DND-41 (cell line): ENCODE results near the gene SLC9A7.

Source experiments
- ATAC-seq: fragments of 200-7000 bp; cut with Tn5 transposase; 3 replicates; pipeline ENCODE4 v1.9.1; 2021; ENCODE audit warnings: low read depth; ENCODE audit not compliant: insufficient read depth
- DNase-seq: peaks from one replicate; pipeline ENCODE4 v3.0.0-alpha.2; 2020
- H2AFZ ChIP-seq: 2 replicates; pipeline ENCODE4 v1.6.0; 2012; ENCODE audit warnings: low read depth, low read length
- H3K27ac ChIP-seq: 2 replicates; pipeline ENCODE4 v1.5.1; 2012; ENCODE audit warnings: low read length, inconsistent platforms
- H3K27me3 ChIP-seq: fragments of 200-600 bp; sonication (generic); 2 replicates; pipeline ENCODE4 v1.6.0; 2012; ENCODE audit warnings: low read length, mild to moderate bottlenecking, inconsistent platforms; ENCODE audit not compliant: insufficient read depth, poor library complexity
- H3K36me3 ChIP-seq: 2 replicates; pipeline ENCODE4 v1.5.1; 2012; ENCODE audit warnings: low read length, inconsistent platforms; ENCODE audit not compliant: insufficient read depth
- H3K4me1 ChIP-seq: 2 replicates; pipeline ENCODE4 v1.5.1; 2012; ENCODE audit warnings: mild to moderate bottlenecking, low read length; ENCODE audit not compliant: insufficient read depth
- H3K4me2 ChIP-seq: 2 replicates; pipeline ENCODE4 v1.6.0; 2012; ENCODE audit warnings: mild to moderate bottlenecking, moderate library complexity, low read length, inconsistent platforms; ENCODE audit not compliant: insufficient read depth
- H3K4me3 ChIP-seq, 2 experiments: fragments of 200-600 bp in 1 of 2; shearing (Covaris generic) in 1 of 2; 2 replicates each; pipeline ENCODE4 v1.5.1; 2012 to 2016; ENCODE audit warnings: inconsistent platforms in 2 of 2, low read length in 2 of 2, mild to moderate bottlenecking in 2 of 2, low read depth in 1 of 2, moderate library complexity in 1 of 2
- H3K79me2 ChIP-seq: 2 replicates; pipeline ENCODE4 v1.6.0; 2012; ENCODE audit warnings: low read length, inconsistent platforms; ENCODE audit not compliant: insufficient read depth
- H3K9ac ChIP-seq: 2 replicates; pipeline ENCODE4 v1.6.0; 2012; ENCODE audit warnings: low read depth, mild to moderate bottlenecking, inconsistent platforms, low read length, moderate library complexity
- H3K9me3 ChIP-seq: 2 replicates; pipeline ENCODE4 v1.5.1; 2012; ENCODE audit warnings: low read length, moderate library complexity, mild to moderate bottlenecking, inconsistent platforms; ENCODE audit not compliant: insufficient read depth, severe bottlenecking
- H4K20me1 ChIP-seq: 2 replicates; pipeline ENCODE4 v1.6.0; 2012; ENCODE audit warnings: low read length; ENCODE audit not compliant: insufficient read depth
- CTCF ChIP-seq: IDR thresholded peaks from 2 replicates; pipeline ENCODE4 v1.5.1; 2012; ENCODE audit warnings: borderline replicate concordance, low read length, moderate library complexity, mild to moderate bottlenecking; ENCODE audit not compliant: poor library complexity, severe bottlenecking; ENCODE audit errors: extremely low read depth
- EZH2 ChIP-seq: IDR thresholded peaks from 3 replicates; pipeline ENCODE4 v1.6.1; 2012; ENCODE audit warnings: borderline replicate concordance, low read depth, mild to moderate bottlenecking, moderate library complexity, low read length, inconsistent platforms; ENCODE audit not compliant: severe bottlenecking

SLC9A7 gene

GRCh38 chrX:46553935-46554334 is 205.0 kb downstream of the SLC9A7 start:
- no peak overlapping the region for H3K27ac ChIP-seq
- ATAC-seq, result no peak
- no peak overlapping the region for H2AFZ ChIP-seq
- no peak overlapping the region for H3K4me3 ChIP-seq
- H3K27me3 ChIP-seq, result no peaks in the 10 kb centered on the region
- no peak for DNase-seq
- no peaks in the 10 kb centered on the region for H4K20me1 ChIP-seq
- no peak overlapping the region for H3K9ac ChIP-seq
- H3K4me2 ChIP-seq, result no peak overlapping the region
- peaks cover 3% of the 10 kb centered on the region; the same call in 1 of the 2 replicates for H3K79me2 ChIP-seq
- no peak for TF ChIP-seq CTCF
- no peak for TF ChIP-seq EZH2
- H3K9me3 ChIP-seq, result no peaks in the 10 kb centered on the region
- no peaks in the 10 kb centered on the region for H3K4me1 ChIP-seq
- H3K36me3 ChIP-seq, result no peaks in the 10 kb centered on the region

- peaks cover 15% of the 10 kb centered on the region for H3K36me3 ChIP-seq
- H3K27me3 ChIP-seq, result no peaks in the 10 kb centered on the region
- H2AFZ ChIP-seq, result no peak overlapping the region
- no peak for DNase-seq
- H3K9me3 ChIP-seq, result no peaks in the 10 kb centered on the region
- ATAC-seq, result no peak
- peaks cover 13% of the 10 kb centered on the region for H3K4me1 ChIP-seq
- no peak overlapping the region for H3K4me3 ChIP-seq
- no peak overlapping the region for H3K9ac ChIP-seq
- H3K27ac ChIP-seq, result no peak overlapping the region
- peaks cover 7% of the 10 kb centered on the region; the same call in 1 of the 2 replicates for H4K20me1 ChIP-seq
- TF ChIP-seq CTCF, result no peak
- no peak for TF ChIP-seq EZH2
- H3K79me2 ChIP-seq, result peaks cover 23% of the 10 kb centered on the region
- no peak overlapping the region for H3K4me2 ChIP-seq
Measured at GRCh38 chrX:46551494-46552128, 207.3 kb downstream of the SLC9A7 start.

- no peak overlapping the region for H3K9ac ChIP-seq
- H3K27me3 ChIP-seq, result no peaks in the 10 kb centered on the region
- no peak overlapping the region for H3K4me2 ChIP-seq
- peaks cover 15% of the 10 kb centered on the region for H3K36me3 ChIP-seq
- no peaks in the 10 kb centered on the region for H3K9me3 ChIP-seq
- peaks cover 18% of the 10 kb centered on the region for H3K4me1 ChIP-seq
- no peak overlapping the region for H3K27ac ChIP-seq
- DNase-seq (no peak), ATAC-seq (no peak)
- TF ChIP-seq EZH2, result no peak
- peaks cover 39% of the 10 kb centered on the region for H3K79me2 ChIP-seq
- H2AFZ ChIP-seq, result no peak overlapping the region
- H3K4me3 ChIP-seq, result no peak overlapping the region
- peaks cover 7% of the 10 kb centered on the region; the same call in 1 of the 2 replicates for H4K20me1 ChIP-seq
Measured at GRCh38 chrX:46549914-46550313, 209.0 kb downstream of the SLC9A7 start.
